Hepatocyte (in vitro differentiated cells): ENCODE results near the gene SNPH. TPM values are rescaled to one million over a fixed set of nuclear protein-coding genes. Genes with fewer than 3 reads are reported as not detected.

ENCODE experiments used
- DNase-seq: peaks from one replicate; pipeline ENCODE4 v3.0.0-alpha.2; 2016; ENCODE audit warnings: low spot score
- H2AFZ ChIP-seq: fragments of 200-600 bp; sonication (generic); 2 replicates; pipeline ENCODE4 v1.6.0; 2016; ENCODE audit warnings: antibody characterized with exemption, mild to moderate bottlenecking
- H3K27ac ChIP-seq: fragments of 200-600 bp; sonication (generic); 2 replicates; pipeline ENCODE4 v1.5.1; 2016; ENCODE audit warnings: mild to moderate bottlenecking
- H3K27me3 ChIP-seq: fragments of 200-600 bp; sonication (generic); 2 replicates; pipeline ENCODE4 v1.6.1; 2016
- H3K36me3 ChIP-seq: fragments of 200-600 bp; sonication (generic); replicated peaks from 2 replicates; pipeline ENCODE4 v1.5.1; 2016; ENCODE audit warnings: low read depth; ENCODE audit not compliant: insufficient read depth
- H3K4me1 ChIP-seq: fragments of 200-600 bp; sonication (generic); 2 replicates; pipeline ENCODE4 v1.5.1; 2016; ENCODE audit warnings: mild to moderate bottlenecking, moderate library complexity; ENCODE audit not compliant: insufficient read depth
- H3K4me2 ChIP-seq: fragments of 200-600 bp; sonication (generic); 2 replicates; pipeline ENCODE4 v1.6.0; 2016
- H3K4me3 ChIP-seq: fragments of 200-600 bp; sonication (generic); 2 replicates; pipeline ENCODE4 v1.5.1; 2016; ENCODE audit warnings: mild to moderate bottlenecking
- H3K79me2 ChIP-seq: fragments of 200-600 bp; sonication (generic); 2 replicates; pipeline ENCODE4 v1.6.0; 2017; ENCODE audit warnings: mild to moderate bottlenecking
- H3K9me2 ChIP-seq: fragments of 200-600 bp; sonication (generic); replicated peaks from 2 replicates; pipeline ENCODE4 v1.6.0; 2017; ENCODE audit warnings: mild to moderate bottlenecking; ENCODE audit not compliant: insufficient read depth
- H3K9me3 ChIP-seq: fragments of 200-600 bp; sonication (generic); 2 replicates; pipeline ENCODE4 v1.5.1; 2016; ENCODE audit warnings: low read depth, mild to moderate bottlenecking
- H4K20me1 ChIP-seq: fragments of 200-600 bp; sonication (generic); 2 replicates; pipeline ENCODE4 v1.6.0; 2016; ENCODE audit warnings: mild to moderate bottlenecking; ENCODE audit not compliant: insufficient read depth, poor library complexity, severe bottlenecking
- EZH2 ChIP-seq: fragments of 200-600 bp; sonication (generic); IDR thresholded peaks from 2 replicates; pipeline ENCODE4 v1.6.1; 2016; ENCODE audit warnings: antibody characterized with exemption, mild to moderate bottlenecking, borderline replicate concordance
- EZH2phosphoT487 ChIP-seq: fragments of 200-600 bp; sonication (generic); IDR thresholded peaks from one replicate; pipeline ENCODE4 v1.6.1; 2018; ENCODE audit warnings: antibody characterized with exemption, mild to moderate bottlenecking, low read depth, moderate library complexity; ENCODE audit not compliant: unreplicated experiment, severe bottlenecking
- WGBS: methylation state at CpG from one replicate; pipeline ENCODE4 v1.1.6; 2016; ENCODE audit warnings: low lambda C conversion rate; ENCODE audit errors: missing lambda C conversion rate; 5-methylcytosine and 5-hydroxymethylcytosine counted together
- polyA plus RNA-seq: library from polyadenylated mRNA; unstranded; fragments of >200 nt; fragmentation: Nextera tagmentation; extraction: Ambion mirVana; gene quantifications from 2 replicates; pipeline ENCODE4 v1.2.1, GENCODE V29; 2016
- total RNA-seq: library from RNA; depleted of rRNA; stranded (reverse); fragments of >200 nt; gene quantifications from 2 replicates; pipeline ENCODE4 v1.2.3, GENCODE V29; 2014
- TF ChIP-seq, protein P1 (sequence below): fragments of 200-600 bp; sonication (generic); IDR thresholded peaks from 2 replicates; pipeline ENCODE4 v1.5.1; 2016; ENCODE audit warnings: antibody characterized with exemption, mild to moderate bottlenecking; ENCODE audit not compliant: poor library complexity

SNPH gene
- total and polyA plus RNA-seq, 2 experiments from 2014 or later: 2.3 to 3.7 TPM

DNA sequence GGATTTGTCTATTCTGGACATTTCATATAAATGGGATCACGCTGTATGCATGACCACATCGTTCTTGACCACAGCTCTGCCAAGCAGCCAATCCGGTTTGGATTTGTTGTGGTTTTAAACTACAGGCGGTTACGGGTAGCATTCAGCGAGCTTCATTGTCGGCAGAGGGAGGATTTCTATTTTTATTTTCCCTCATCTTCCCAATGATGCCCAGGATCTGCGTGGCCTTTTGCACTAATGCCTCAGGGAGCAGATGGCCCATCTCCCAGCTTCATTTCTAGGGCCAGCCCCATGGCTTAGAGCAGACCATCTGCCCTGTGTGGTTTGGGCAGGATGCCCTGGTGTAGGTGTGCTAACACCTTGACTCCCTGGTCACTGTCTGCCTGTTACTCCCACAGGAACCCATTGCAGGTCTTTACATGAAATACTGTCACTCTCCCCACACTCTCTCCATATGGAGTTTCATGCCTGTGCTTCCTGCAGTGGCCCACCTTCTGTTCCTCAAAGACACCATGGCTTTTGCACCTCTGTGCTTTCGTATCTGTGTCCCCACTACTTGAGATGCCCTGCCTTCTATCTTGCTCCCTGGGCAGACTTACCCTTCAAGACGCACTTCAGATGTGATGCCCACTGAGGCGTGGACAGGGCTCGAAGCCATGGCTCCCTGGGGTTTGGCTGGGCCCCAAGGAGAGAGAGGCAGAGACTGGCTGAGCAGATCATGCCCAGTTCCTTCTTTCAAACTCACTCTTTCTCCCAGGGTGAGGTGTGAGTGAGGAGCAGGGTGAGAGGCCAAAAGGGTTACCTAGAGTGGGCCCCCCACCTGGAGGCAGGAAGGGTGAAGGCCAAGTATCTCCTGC, 36.8 kb downstream of the SNPH start:
- H3K4me3 ChIP-seq: no peak overlapping the region
- H3K36me3 ChIP-seq: no peaks in the 10 kb centered on the region
- no peaks in the 10 kb centered on the region for H3K27me3 ChIP-seq
- no peaks in the 10 kb centered on the region for H3K4me1 ChIP-seq
- H3K4me2 ChIP-seq: no peak overlapping the region
- no peak overlapping the region for H2AFZ ChIP-seq
- H4K20me1 ChIP-seq: no peaks in the 10 kb centered on the region
- WGBS: 93% methylated on average over 12 of the region's 12 CpGs
- no peaks in the 10 kb centered on the region for H3K9me3 ChIP-seq
- H3K9me2 ChIP-seq: no peaks in the 10 kb centered on the region
- no peak overlapping the region for H3K27ac ChIP-seq
- TF ChIP-seq, protein P1, sequence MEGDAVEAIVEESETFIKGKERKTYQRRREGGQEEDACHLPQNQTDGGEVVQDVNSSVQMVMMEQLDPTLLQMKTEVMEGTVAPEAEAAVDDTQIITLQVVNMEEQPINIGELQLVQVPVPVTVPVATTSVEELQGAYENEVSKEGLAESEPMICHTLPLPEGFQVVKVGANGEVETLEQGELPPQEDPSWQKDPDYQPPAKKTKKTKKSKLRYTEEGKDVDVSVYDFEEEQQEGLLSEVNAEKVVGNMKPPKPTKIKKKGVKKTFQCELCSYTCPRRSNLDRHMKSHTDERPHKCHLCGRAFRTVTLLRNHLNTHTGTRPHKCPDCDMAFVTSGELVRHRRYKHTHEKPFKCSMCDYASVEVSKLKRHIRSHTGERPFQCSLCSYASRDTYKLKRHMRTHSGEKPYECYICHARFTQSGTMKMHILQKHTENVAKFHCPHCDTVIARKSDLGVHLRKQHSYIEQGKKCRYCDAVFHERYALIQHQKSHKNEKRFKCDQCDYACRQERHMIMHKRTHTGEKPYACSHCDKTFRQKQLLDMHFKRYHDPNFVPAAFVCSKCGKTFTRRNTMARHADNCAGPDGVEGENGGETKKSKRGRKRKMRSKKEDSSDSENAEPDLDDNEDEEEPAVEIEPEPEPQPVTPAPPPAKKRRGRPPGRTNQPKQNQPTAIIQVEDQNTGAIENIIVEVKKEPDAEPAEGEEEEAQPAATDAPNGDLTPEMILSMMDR: no peak
- TF ChIP-seq EZH2 (no peak), EZH2phosphoT487 (no peak)
- H3K79me2 ChIP-seq: no peaks in the 10 kb centered on the region
- DNase-seq: no peak

DNA sequence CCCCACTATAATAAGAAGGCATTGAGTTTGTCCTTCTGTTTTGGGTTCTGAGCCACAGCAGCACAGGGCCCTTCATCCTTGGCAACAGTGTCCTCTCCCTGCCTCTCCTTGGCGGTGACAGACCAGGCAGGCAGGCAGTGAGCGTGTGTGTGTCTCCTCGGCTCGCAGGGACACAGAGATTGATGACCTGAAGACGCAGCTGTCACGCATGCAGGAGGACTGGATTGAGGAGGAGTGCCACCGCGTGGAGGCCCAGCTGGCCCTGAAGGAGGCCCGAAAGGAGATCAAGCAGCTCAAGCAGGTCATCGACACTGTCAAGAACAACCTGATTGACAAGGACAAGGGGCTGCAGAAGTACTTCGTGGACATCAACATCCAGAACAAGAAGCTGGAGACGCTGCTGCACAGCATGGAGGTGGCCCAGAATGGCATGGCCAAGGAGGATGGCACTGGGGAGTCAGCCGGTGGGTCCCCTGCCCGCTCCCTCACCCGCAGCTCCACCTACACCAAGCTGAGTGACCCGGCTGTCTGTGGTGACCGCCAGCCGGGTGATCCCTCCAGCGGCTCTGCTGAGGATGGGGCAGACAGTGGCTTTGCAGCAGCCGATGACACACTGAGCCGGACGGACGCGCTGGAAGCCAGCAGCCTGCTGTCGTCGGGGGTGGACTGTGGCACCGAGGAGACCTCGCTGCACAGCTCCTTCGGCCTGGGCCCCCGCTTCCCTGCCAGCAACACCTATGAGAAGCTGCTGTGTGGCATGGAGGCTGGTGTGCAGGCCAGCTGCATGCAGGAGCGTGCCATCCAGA, 38.8 kb downstream of the SNPH start:
- no peaks in the 10 kb centered on the region for H3K79me2 ChIP-seq
- H2AFZ ChIP-seq: no peak overlapping the region
- H3K4me1 ChIP-seq: no peaks in the 10 kb centered on the region
- no peak for DNase-seq
- H3K27me3 ChIP-seq: no peaks in the 10 kb centered on the region
- no peak overlapping the region for H3K4me3 ChIP-seq
- no peaks in the 10 kb centered on the region for H4K20me1 ChIP-seq
- H3K9me3 ChIP-seq: no peaks in the 10 kb centered on the region
- no peak overlapping the region for H3K4me2 ChIP-seq
- H3K9me2 ChIP-seq: no peaks in the 10 kb centered on the region
- no peaks in the 10 kb centered on the region for H3K36me3 ChIP-seq
- H3K27ac ChIP-seq: no peak overlapping the region
- 95% methylated on average over 30 of the region's 31 CpGs for WGBS
- TF ChIP-seq, protein P1: no peak
- TF ChIP-seq EZH2: no peak
- no peak for TF ChIP-seq EZH2phosphoT487

DNA sequence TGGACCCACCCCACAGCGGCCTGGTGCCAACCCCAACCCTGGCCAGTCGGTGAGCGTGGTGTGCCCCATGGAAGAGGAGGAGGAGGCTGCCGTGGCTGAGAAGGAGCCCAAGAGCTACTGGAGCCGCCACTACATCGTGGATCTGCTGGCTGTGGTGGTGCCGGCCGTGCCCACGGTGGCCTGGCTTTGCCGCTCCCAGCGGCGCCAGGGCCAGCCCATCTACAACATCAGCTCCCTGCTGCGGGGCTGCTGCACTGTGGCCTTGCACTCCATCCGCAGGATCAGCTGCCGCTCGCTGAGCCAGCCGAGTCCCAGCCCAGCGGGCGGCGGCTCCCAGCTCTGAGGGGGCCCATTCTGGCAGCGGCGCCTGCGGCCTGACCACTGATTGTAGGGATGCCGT, 39.6 kb downstream of the SNPH start:
- no peaks in the 10 kb centered on the region for H3K9me2 ChIP-seq
- TF ChIP-seq EZH2phosphoT487: no peak
- TF ChIP-seq, protein P1: no peak
- no peak for TF ChIP-seq EZH2

More for the DNA sequence above, 39.6 kb downstream of the SNPH start:
- H3K4me2 ChIP-seq: no peak overlapping the region
- no peaks in the 10 kb centered on the region for H3K36me3 ChIP-seq
- H3K9me3 ChIP-seq: no peaks in the 10 kb centered on the region
- WGBS: 94% methylated on average over 24 of the region's 24 CpGs
- no peaks in the 10 kb centered on the region for H4K20me1 ChIP-seq
- H3K27me3 ChIP-seq: no peaks in the 10 kb centered on the region
- H3K79me2 ChIP-seq: no peaks in the 10 kb centered on the region
- no peak for DNase-seq
- no peak overlapping the region for H3K4me3 ChIP-seq
- no peak overlapping the region for H3K27ac ChIP-seq
- no peak overlapping the region for H2AFZ ChIP-seq
- H3K4me1 ChIP-seq: no peaks in the 10 kb centered on the region
